Spleen (tissue), 7 donors: ENCODE results near the gene STK40.

Source experiments
- CTCF ChIP-seq, 11 experiments: fragments of 200-600 bp in 7 of 11; fragments of 450-650 bp in 4 of 11; sonication (generic) in 4 of 11; IDR thresholded peaks in 8 of 11; conservative IDR thresholded peaks in 3 of 11; 1 replicate in 7 of 11; 2 replicates in 4 of 11; pipeline versions ENCODE4 v1.4.0 to v1.8.0; 2016 to 2021; ENCODE audit warnings: antibody characterized with exemption in 11 of 11, inconsistent platforms in 4 of 11, mild to moderate bottlenecking in 1 of 11
- POLR2AphosphoS5 ChIP-seq, 3 donors: sonication (generic); formaldehyde crosslinking; IDR thresholded peaks; one replicate each; pipeline ENCODE4 v1.5.1; 2017; ENCODE audit warnings: antibody characterized with exemption in 3 of 3
- donor health status: DM: no; HTN: no; CAD: no; lungs with moderate emphysema.
- donor health status: DM: no; HTN: no; CAD: no.
- donor health status: DM: no; HTN: no; CAD: no.

DNA sequence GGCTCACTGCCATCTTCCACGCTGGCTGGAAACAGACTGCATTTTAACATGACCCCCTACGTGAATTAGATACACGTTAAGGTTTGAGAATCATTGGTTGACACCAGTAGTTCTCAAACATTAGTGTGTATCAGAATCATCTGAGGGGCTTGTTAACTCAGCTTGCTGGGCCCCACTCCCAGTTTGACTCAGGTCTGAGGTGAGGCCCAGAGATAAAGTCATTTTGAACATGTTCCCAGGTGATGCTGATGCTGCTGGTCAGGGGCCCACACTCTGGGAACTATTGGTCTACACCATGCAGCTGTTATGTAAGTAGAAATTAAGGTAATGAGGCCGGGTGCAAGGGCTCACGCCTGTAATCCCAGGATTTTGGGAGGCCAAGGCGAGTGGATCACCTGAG lies 10.6 kb upstream of the STK40 start:
- no peak for TF ChIP-seq POLR2AphosphoS5 (IDR thresholded peaks at IDR 0.05)
- TF ChIP-seq CTCF (IDR thresholded peaks at IDR 0.05 in 8 of 11, conservative IDR thresholded peaks at IDR 0.05 in 3 of 11): no peak
